NCI-H345 treated with DMSO at 0.1 percent for 48 hours (cell line): Measurements from ENCODE around the gene SVIL.
A peak's percentile ranks its signal among the peaks of the same experiment; 100 is the strongest.
"Not testable (repeated sequence)": the region's sequence is repeated elsewhere in the genome, so short reads cannot be mapped to it uniquely, and the experiment has no call there.

Experiments
- DNase-seq: peaks from one replicate; lab custom pipeline; 2025; ENCODE audit not compliant: unreplicated experiment; lab: John Stamatoyannopoulos, UW

SVIL gene

GRCh38 chr10:29522061-29522855, 112.5 kb downstream of the SVIL start:
- no peak for DNase-seq

- no peak for DNase-seq
Measured at GRCh38 chr10:29519659-29520058, 115.1 kb downstream of the SVIL start.

GRCh38 chr10:29517352-29517923, 117.3 kb downstream of the SVIL start:
- DNase-seq: no peak

- not testable (repeated sequence) for DNase-seq
Measured at GRCh38 chr10:29516309-29516932, 118.3 kb downstream of the SVIL start.

- DNase-seq: not testable (repeated sequence)
Measured at GRCh38 chr10:29515879-29516278, 118.9 kb downstream of the SVIL start.

GRCh38 chr10:29515104-29515503, 119.7 kb downstream of the SVIL start:
- DNase-seq: not testable (repeated sequence)

GRCh38 chr10:29514306-29514705, 120.5 kb downstream of the SVIL start:
- DNase-seq: no peak

- no peak for DNase-seq
Measured at GRCh38 chr10:29512425-29512974, 122.3 kb downstream of the SVIL start.

- not testable (repeated sequence) for DNase-seq
Measured at GRCh38 chr10:29511806-29512205, 123.0 kb downstream of the SVIL start.

- DNase-seq: not testable (repeated sequence)
Measured at GRCh38 chr10:29510483-29511157, 124.2 kb downstream of the SVIL start.

- no peak for DNase-seq
Measured at GRCh38 chr10:29508554-29509244, 126.1 kb downstream of the SVIL start.

- not testable (repeated sequence) for DNase-seq
Measured at GRCh38 chr10:29507750-29508149, 127.0 kb downstream of the SVIL start.

- not testable (repeated sequence) for DNase-seq
Measured at GRCh38 chr10:29506324-29506921, 128.3 kb downstream of the SVIL start.

GRCh38 chr10:29502351-29502750, 132.4 kb downstream of the SVIL start:
- no peak for DNase-seq

GRCh38 chr10:29501692-29502091, 133.1 kb downstream of the SVIL start:
- DNase-seq: no peak

GRCh38 chr10:29499993-29500537, 134.7 kb downstream of the SVIL start:
- DNase-seq: no peak

GRCh38 chr10:29496341-29497162, 138.2 kb downstream of the SVIL start:
- peak; percentile 3 for DNase-seq

- DNase-seq: no peak
Measured at GRCh38 chr10:29495366-29495765, 139.4 kb downstream of the SVIL start.

- no peak for DNase-seq
Measured at GRCh38 chr10:29493697-29494096, 141.1 kb downstream of the SVIL start.
